Heart left ventricle (tissue), 16 donors: ENCODE data around the gene IL22RA1. TPM values are rescaled to one million over a fixed set of nuclear protein-coding genes. Genes with fewer than 3 reads are reported as not detected.

ENCODE experiments used
- ATAC-seq, 4 donors: fragments of 200-7000 bp; cut with Tn5 transposase; one replicate each; pipeline ENCODE4 v1.9.1; 2020 to 2022; ENCODE audit warnings: moderate library complexity in 4 of 4, mild to moderate bottlenecking in 3 of 4, moderate number of reproducible peaks in 1 of 4
- DNase-seq, 5 donors: peaks; one replicate each; pipeline ENCODE4 v3.0.0-alpha.2; 2020
- H3K27ac ChIP-seq, 12 donors: fragments of 200-600 bp; sonication (generic) in 4 of 12; one replicate each; pipeline versions ENCODE4 v1.5.0 to v1.8.0; 2016 to 2022; ENCODE audit warnings: mild to moderate bottlenecking in 2 of 12
- H3K27me3 ChIP-seq, 9 donors: fragments of 200-600 bp; sonication (generic) in 2 of 9; one replicate each; pipeline versions ENCODE4 v1.5.1 to v1.8.0; 2016 to 2022; ENCODE audit warnings: mild to moderate bottlenecking in 3 of 9
- H3K36me3 ChIP-seq, 9 donors: fragments of 200-600 bp; sonication (generic) in 2 of 9; one replicate each; pipeline versions ENCODE4 v1.5.0 to v1.8.0; 2018 to 2022; ENCODE audit warnings: mild to moderate bottlenecking in 2 of 9
- H3K4me1 ChIP-seq, 12 donors: fragments of 200-600 bp; sonication (generic) in 4 of 12; one replicate each; pipeline versions ENCODE4 v1.5.0 to v1.8.0; 2016 to 2022; ENCODE audit warnings: mild to moderate bottlenecking in 3 of 12
- H3K4me3 ChIP-seq, 12 donors: fragments of 200-600 bp; sonication (generic) in 4 of 12; one replicate each; pipeline versions ENCODE4 v1.5.0 to v1.8.0; 2017 to 2022; ENCODE audit warnings: mild to moderate bottlenecking in 9 of 12, moderate library complexity in 4 of 12
- H3K9me3 ChIP-seq, 12 donors: fragments of 200-600 bp; sonication (generic) in 4 of 12; one replicate each; pipeline versions ENCODE4 v1.5.0 to v1.8.0; 2016 to 2022; ENCODE audit warnings: mild to moderate bottlenecking in 1 of 12
- CTCF ChIP-seq, 12 donors: fragments of 200-600 bp; sonication (generic) in 4 of 12; IDR thresholded peaks; one replicate each; pipeline versions ENCODE4 v1.5.0 to v1.8.0; 2018 to 2022; ENCODE audit warnings: antibody characterized with exemption in 12 of 12, mild to moderate bottlenecking in 5 of 12
- POLR2A ChIP-seq, 2 donors: fragments of 450-650 bp; IDR thresholded peaks; one replicate each; pipeline ENCODE4 v1.6.1; 2017; ENCODE audit warnings: antibody characterized with exemption in 2 of 2, mild to moderate bottlenecking in 2 of 2, moderate library complexity in 2 of 2
- WGBS, 4 donors: extraction: QIAGEN DNeasy Blood & Tissue Kit in 2 of 4; methylation state at CpG; one replicate each; pipeline versions ENCODE4 v1.1.5 to v1.1.7; 2013 to 2018; 5-methylcytosine and 5-hydroxymethylcytosine counted together
- intact Hi-C, 10 donors: fragments of 100-400 bp; cut with DNase I; formaldehyde crosslinking; loops; one replicate each; pipeline versions ENCODE4 v1.11.1 to v1.14.2; 2022
- polyA plus RNA-seq, 2 donors: library from polyadenylated mRNA; stranded (reverse); fragments of 200-250 nt; gene quantifications; one replicate each; pipeline ENCODE4 v1.2.3, GENCODE V29; 2013
- total RNA-seq, 9 donors: library from RNA; depleted of rRNA in 2 of 9; stranded (reverse); fragments of >200 nt in 2 of 9; fragmentation: NEBNext Ultra II Directional in 3 of 9; extraction: Animal tissue kit (Norgen Biotek cat#: 25700) in 3 of 9; gene quantifications; one replicate each; pipeline versions ENCODE4 v1.1.0 to v1.2.4, GENCODE V29; 2016 to 2023
- donor health status: ischemic (EF 13 %, LVEDD 7.1; RV severe dilation, severe dysfunction).
- donor health status: healthy with polysubstance abuse.
- donor health status: DM: no; HTN: yes; CAD: no.
- donor health status: DM: no; HTN: no; CAD: no.
- donor health status: ischemic (EF 25% LVEDD 6.9; RV normal size, moderate dysfunction).
- donor health status: ischemic (EF 25% LVEDD 5.7; RV mildly dilated, moderate dysfunction).
- donor health status: healthy.
- donor health status: DM: yes; HTN: yes; CAD: no.
- donor health status: ischemic (EF 35%, LVEDD 5.7; RV mildly dilated, moderate dysfunction).
- donor health status: nonischemic (EF 11% LVEDD 7.7; RV severe dilation, severe dysfunction).
- donor health status: DM: yes; HTN: yes; CAD: no.
- donor health status: PGD.
- donor health status: ischemic (EF 29% LVEDD 5.4; RV normal size, mild dysfunction).
- donor health status: nonischemic (EF 23%, LVEDD 6.1; RV moderate dilation, normal function).

The IL22RA1 gene
- total and polyA plus RNA-seq, 11 donors, result 0.04 to 1.3 (median 0.36) TPM; not detected in 3

- no peaks in the 10 kb centered on the region for H3K9me3 ChIP-seq
- no peaks in the 10 kb centered on the region for H3K27me3 ChIP-seq
- peaks cover 0 to 52% (median 5%) of the 10 kb centered on the region in 12 donors for H3K4me1 ChIP-seq
- peak in 4 of 5 donors; percentile 39 to 66 (median 55) for DNase-seq
- TF ChIP-seq POLR2A (IDR thresholded peaks at IDR 0.05) (no peak), CTCF (IDR thresholded peaks at IDR 0.05) (no peak)
- ATAC-seq, result peak; percentile 45 to 70 (median 46)
- H3K4me3 ChIP-seq, result no peak overlapping the region
- intact Hi-C loops, result no loop called here
- H3K27ac ChIP-seq, result peak overlapping the region in 8 of 12 donors; percentile 2 to 73 (median 54)
- WGBS, 4 donors, result 47 to 57% (median 52%) methylated on average over 16 of the region's 16 CpGs
- H3K36me3 ChIP-seq, result peaks cover 0 to 71% (median 6%) of the 10 kb centered on the region in 9 donors
These were observed 65.5 kb downstream of the IL22RA1 start for GRCh38 chr1:24077278-24077978.

- H3K27ac ChIP-seq, result peak overlapping the region in 2 of 12 donors; percentile 3 to 10
- H3K27me3 ChIP-seq, result no peaks in the 10 kb centered on the region
- peaks cover 0 to 49% (median 6%) of the 10 kb centered on the region in 12 donors for H3K4me1 ChIP-seq
- WGBS, 4 donors, result 80 to 83% (median 81%) methylated on average over 5 to 8 of the region's 8 CpGs
- intact Hi-C loops, result no loop called here
- ATAC-seq (no peak), DNase-seq (peak in 1 of 5 donors; percentile 40)
- peaks cover 0 to 73% (median 0%) of the 10 kb centered on the region in 9 donors for H3K36me3 ChIP-seq
- no peak for TF ChIP-seq CTCF (IDR thresholded peaks at IDR 0.05)
- TF ChIP-seq POLR2A (IDR thresholded peaks at IDR 0.05), result no peak
- no peaks in the 10 kb centered on the region for H3K9me3 ChIP-seq
- no peak overlapping the region for H3K4me3 ChIP-seq
These were observed 67.0 kb downstream of the IL22RA1 start for GRCh38 chr1:24075946-24076345.

- intact Hi-C loops, result no loop called here
- Histone ChIP-seq H3K27ac (peak overlapping the region in 2 of 12 donors; percentile 3 to 10), H3K36me3 (peaks cover 0 to 71% (median 0%) of the 10 kb centered on the region in 9 donors), H3K4me1 (peaks cover 0 to 49% (median 8%) of the 10 kb centered on the region in 12 donors), H3K27me3 (no peaks in the 10 kb centered on the region), H3K4me3 (no peak overlapping the region), H3K9me3 (no peaks in the 10 kb centered on the region)
- 73 to 84% (median 82%) methylated on average over 4 of the region's 4 CpGs for WGBS, 4 donors
- DNase-seq (no peak), ATAC-seq (no peak)
- TF ChIP-seq POLR2A (IDR thresholded peaks at IDR 0.05), result no peak
- no peak for TF ChIP-seq CTCF (IDR thresholded peaks at IDR 0.05)
These were observed 67.4 kb downstream of the IL22RA1 start for GRCh38 chr1:24075590-24075854.

GRCh38 chr1:24074817-24075589 lies 67.9 kb downstream of the IL22RA1 start:
- DNase-seq, result peak in 1 of 5 donors; percentile 21
- intact Hi-C loops, result loop anchor here in 5 of 10 donors (5.0 kb wide), 3 partner anchors 37 to 317 kb away; partner anchors contain the start of genes MYOM3 (in 2 of the 5) and IFNLR1 (in 1 of the 5)

More at GRCh38 chr1:24074817-24075589, 67.9 kb downstream of the IL22RA1 start:
- no peak for ATAC-seq
- H3K27me3 ChIP-seq, result no peaks in the 10 kb centered on the region
- H3K4me1 ChIP-seq, result peaks cover 0 to 44% (median 8%) of the 10 kb centered on the region in 12 donors
- no peaks in the 10 kb centered on the region for H3K9me3 ChIP-seq
- H3K36me3 ChIP-seq, result peaks cover 0 to 75% (median 3%) of the 10 kb centered on the region in 9 donors
- peak overlapping the region in 2 of 12 donors; percentile 3 to 15 for H3K27ac ChIP-seq
- TF ChIP-seq POLR2A (IDR thresholded peaks at IDR 0.05) (no peak), CTCF (IDR thresholded peaks at IDR 0.05) (no peak)
- H3K4me3 ChIP-seq, result no peak overlapping the region
- WGBS, 4 donors, result 83 to 86% (median 83%) methylated on average over 15 of the region's 15 CpGs
